HG03460 (cell line): ENCODE data around the gene THAP2.
"Not testable (repeated sequence)": the region's sequence is repeated elsewhere in the genome, so short reads cannot be mapped to it uniquely, and the experiment has no call there.

Experiments used
- ATAC-seq: cut with Tn5 transposase; IDR thresholded peaks from one replicate; pipeline ENCODE4 v1.9.1; 2021; ENCODE audit not compliant: unreplicated experiment

The THAP2 gene

GRCh38 chr12:71702181-71702580, 38.1 kb downstream of the THAP2 start:
- not testable (repeated sequence) for ATAC-seq

- ATAC-seq, result no peak
Observed at GRCh38 chr12:71702590-71702989, 38.5 kb downstream of the THAP2 start.

GRCh38 chr12:71703206-71703605, 39.1 kb downstream of the THAP2 start:
- ATAC-seq, result no peak

GRCh38 chr12:71704920-71705319, 40.8 kb downstream of the THAP2 start:
- ATAC-seq, result no peak

- no peak for ATAC-seq
Observed at GRCh38 chr12:71708658-71709057, 44.6 kb downstream of the THAP2 start.

GRCh38 chr12:71710276-71711125, 46.4 kb downstream of the THAP2 start:
- ATAC-seq, result no peak

DNA sequence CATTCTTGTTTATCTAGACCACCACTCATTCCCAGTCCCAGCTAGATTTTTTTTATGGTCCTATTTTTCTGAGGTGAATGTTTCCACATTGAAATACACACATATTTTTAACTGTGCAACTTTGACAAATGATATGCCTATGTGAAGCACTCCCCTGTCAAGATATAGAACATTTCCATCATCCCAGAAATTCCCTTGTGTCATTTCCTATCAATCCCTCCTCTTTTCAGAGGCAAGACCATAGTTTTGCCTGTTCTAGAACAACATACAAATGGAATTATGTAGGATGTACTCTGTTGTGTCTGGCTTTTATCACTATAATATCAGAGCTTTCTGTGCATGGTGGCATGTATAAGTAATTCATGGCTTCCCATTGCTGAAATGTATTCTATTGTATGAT, 54.5 kb downstream of the THAP2 start:
- ATAC-seq, result no peak

DNA sequence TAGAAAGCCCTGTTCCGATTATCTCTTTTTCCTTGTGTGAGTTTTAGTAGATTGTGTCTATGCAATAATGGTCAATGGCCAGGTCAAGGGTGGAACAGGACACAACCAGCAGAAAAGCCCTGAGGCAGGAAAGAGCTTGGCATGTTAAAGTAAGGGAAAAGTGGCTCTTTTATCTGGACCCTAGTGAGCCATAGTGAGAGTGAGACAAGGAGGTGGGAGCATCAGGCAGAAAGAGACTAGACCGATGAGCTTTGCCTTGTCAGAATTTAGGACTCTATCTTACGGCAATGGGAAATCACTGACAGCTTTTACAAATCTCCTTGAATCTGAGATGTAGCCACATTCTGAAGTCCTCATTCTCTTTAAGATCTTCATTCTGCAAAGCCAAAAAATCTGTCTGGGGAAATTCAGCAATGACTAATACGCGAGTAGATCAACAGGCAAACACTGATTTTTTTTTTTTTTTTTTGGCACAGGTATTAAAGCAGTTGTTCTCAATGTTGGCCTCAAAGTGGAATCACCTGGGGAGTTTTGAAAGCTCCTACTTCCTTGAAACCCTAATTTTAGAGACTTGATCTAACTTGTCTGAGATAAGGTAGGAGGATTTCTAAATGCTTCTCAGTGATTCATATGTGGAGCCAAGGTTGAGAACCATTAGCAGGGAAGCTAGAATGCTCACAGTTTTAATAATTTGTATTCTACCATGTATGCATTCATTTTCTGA, 55.7 kb downstream of the THAP2 start:
- no peak for ATAC-seq

DNA sequence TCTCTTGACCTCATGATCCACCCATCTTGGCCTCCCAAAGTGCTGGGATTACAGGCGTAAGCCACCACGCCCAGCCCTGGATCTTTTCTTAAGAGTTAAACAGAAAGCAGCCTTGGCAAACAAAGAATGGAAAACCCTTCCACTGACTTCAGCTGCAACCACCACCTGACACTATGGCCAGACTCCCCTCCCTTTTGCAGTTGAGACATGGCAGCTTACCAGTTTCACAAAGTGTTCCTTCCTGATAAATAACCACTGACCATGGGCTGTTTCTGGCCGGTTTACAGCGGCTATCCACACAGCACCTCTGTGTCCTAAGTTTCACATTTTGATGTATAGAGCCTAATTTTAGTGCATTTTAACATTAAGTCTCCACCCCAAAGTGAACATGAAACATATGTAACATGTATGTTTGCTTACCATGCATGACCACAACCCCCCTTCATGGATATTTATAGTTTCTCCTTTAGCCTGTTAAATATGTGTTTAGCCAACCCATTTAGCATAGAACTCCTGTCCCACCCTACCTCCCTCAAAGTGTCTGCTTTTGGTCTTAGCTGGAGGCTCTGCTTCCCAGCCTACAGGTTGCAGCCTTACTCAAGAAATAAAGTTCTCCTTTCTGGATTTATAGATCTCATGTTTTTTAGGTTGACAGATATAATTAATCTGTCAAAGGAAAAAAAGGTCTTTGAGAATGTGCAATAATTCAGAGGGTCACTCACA, 57.8 kb downstream of the THAP2 start:
- ATAC-seq, result no peak

DNA sequence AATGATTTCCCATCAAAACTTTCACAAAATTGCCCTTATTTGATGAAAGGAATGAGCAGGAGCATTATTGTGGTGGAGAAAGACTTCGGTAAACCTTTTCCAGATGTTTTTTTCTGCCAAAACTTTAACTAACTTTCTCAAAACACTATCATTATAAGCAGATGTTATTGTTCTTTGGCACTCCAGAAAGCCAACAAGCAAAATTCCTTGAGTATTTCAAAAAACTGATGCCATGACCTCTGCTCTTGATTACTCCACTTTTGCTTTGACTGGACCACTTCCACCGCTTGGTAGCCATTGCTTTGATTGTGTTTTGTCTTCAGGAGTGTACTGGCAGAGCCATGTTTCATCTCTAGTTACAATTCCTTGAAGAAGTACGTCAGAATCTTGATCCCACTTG, 60.9 kb downstream of the THAP2 start:
- ATAC-seq, result no peak

DNA sequence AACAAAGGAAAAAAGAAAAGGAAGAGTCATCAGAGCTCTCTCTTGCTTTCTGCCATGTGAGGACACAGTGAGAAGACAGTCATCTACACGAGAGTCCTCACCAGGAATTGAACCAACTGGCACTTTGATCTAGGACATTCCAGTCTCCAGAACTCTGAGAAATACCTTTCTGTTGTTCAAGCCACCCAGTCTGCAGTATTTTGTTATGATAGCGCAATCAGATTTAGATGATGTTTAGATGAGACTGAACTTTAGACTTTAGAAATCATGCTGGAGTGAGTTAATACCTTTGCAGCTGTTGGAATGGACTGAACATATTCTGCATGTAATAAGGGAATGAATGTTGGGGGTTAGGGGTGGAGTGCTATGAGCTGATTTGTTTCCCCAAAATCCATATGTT, 62.4 kb downstream of the THAP2 start:
- no peak for ATAC-seq

GRCh38 chr12:71727958-71728357, 63.9 kb downstream of the THAP2 start:
- ATAC-seq, result no peak
